Stimulated activated CD4-positive, alpha-beta T cell treated with anti-CD3 and anti-CD28 coated beads, Interleukin-12 subunit alpha, Interleukin-12 subunit beta, amount 100 ng/mL, for 48 hours (primary cell): ENCODE measurements around the gene SAP30L.

Experiments
- DNase-seq, 3 donors: peaks; one replicate each; pipeline ENCODE4 v3.0.0-alpha.2; 2020; ENCODE audit warnings: low read depth in 2 of 3, low spot score in 1 of 3

Gene SAP30L

DNA sequence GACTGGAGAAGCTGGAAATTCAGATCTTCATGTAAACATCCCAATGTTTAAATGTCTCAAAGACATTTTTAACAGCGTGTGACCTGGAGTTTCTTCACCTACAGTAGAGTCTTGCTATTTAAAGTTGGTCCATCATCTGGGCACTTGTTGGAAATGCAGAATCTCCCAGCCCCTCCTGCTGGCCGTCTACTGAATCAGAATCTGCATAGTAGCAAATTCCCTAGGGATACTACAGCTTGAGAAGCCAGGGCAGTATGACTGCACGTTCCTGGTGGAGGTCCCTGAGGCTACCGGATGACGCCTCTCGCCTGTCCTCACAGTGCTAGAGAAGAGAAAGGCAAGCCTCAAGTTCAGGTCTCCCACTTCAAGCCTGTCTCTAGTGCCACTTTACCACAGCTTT is 15.7 kb downstream of the SAP30L start:
- DNase-seq, result no peak

DNA sequence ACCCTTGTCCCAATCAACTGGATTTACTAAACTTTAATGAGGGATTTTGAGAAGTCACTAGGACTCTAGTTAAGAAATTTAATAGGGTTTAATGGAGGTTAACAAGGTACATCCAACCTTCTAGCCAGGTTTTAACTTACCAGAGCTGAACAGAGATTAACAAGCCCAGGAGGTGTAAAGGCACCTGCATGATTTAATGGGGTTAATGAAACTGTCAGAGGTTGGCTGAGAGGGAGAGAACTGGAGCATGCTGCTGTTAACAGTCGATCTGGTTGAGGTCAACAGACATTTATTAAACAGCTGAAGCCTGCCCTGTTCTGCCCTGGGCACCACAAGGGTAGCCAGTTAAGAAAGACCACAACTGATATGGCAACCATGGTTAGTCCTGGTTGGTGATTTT is 18.6 kb downstream of the SAP30L start:
- no peak for DNase-seq

DNA sequence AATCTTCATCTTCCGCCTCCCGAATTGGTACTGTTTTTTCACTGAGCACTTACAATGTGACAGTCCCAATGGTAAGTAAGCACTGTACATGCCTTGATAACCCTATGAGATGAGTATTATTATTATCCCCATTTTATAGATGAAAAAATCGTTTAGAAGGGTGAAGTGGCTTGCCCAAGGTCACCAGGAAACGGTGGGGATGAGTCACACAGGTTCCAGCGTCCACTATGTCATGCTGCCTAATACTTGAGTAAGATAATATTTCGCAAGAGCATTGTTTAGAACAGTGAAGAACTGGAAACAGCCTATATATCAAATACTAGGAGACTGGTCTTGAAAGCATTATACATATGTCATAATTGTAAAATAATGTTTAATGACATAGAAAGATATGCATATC is 19.4 kb downstream of the SAP30L start:
- DNase-seq, result no peak

DNA sequence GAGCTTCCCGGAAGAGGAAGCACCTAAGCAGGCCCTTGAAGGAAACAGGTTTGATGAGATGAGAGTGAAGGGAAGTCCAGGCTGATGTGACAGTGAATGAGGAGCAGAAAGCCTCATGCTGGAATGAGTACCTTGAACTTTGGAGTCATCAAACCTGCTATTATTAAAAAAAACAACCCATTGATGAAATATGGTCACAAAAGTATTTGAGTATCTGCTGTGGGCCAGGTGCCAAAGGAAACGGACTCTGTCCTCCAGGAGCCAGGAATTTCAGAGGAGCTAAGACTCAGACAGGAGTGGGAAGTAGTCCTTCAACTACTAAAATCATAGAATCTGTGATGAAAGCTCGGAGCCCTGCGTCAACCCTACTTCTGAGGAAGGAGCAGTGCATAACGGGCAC is 20.4 kb downstream of the SAP30L start:
- DNase-seq, result no peak

GRCh38 chr5:154466671-154467070 is 20.9 kb downstream of the SAP30L start:
- DNase-seq, result no peak

DNA sequence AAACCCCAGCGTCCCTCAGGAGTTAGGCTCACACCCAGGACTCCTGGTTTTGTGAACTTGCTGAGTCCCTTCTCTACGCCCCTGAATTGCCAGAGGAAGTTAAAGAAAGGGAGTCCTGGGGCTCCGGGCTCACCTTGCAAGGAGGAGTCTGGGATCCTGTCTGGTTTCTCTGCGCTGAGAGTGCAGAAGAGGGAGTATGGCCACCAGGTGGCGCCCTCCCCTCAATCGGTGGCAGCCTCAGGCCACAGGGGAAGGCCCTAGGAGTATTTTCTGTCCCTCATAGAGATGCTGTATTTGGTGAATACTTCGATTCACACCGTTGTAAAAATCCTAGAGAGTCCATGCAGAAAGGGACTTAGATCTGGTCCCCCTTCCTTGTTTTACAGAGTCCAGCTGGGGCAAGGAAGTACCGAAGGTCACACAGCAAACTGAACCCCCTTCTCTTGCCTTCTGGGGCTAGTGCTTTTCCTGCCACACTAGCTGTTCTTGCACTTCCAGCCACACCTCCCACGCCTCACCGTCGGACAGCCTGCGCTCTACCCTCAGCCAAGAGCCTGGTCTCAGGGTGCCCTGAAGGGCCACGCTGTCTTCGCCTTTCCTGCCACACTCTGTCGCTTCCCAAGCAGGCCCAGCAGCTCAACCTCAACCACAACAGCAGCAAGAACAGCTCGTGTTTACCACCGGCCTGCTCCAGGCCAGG is 22.0 kb downstream of the SAP30L start:
- peak; percentile 62 to 84 (median 70) for DNase-seq

DNA sequence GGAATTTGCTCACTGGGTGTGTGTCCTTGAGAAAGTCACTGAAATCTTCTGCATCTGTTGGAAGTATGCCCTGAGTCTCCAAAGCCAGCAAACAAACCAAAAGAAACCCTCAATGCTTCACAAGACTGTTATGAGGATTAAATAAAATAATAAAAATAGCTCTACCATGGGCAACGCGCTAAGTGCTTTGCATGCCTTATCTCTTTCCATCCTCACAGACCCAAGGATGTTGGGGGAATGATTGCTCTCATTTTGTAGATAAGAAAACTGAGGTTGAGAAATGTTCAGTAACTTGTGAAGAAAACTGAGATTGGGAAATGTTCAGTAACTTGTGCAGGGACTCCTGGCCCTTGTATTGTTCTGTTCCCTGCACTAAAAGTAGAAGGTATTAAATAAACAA is 24.3 kb downstream of the SAP30L start:
- DNase-seq, result no peak

DNA sequence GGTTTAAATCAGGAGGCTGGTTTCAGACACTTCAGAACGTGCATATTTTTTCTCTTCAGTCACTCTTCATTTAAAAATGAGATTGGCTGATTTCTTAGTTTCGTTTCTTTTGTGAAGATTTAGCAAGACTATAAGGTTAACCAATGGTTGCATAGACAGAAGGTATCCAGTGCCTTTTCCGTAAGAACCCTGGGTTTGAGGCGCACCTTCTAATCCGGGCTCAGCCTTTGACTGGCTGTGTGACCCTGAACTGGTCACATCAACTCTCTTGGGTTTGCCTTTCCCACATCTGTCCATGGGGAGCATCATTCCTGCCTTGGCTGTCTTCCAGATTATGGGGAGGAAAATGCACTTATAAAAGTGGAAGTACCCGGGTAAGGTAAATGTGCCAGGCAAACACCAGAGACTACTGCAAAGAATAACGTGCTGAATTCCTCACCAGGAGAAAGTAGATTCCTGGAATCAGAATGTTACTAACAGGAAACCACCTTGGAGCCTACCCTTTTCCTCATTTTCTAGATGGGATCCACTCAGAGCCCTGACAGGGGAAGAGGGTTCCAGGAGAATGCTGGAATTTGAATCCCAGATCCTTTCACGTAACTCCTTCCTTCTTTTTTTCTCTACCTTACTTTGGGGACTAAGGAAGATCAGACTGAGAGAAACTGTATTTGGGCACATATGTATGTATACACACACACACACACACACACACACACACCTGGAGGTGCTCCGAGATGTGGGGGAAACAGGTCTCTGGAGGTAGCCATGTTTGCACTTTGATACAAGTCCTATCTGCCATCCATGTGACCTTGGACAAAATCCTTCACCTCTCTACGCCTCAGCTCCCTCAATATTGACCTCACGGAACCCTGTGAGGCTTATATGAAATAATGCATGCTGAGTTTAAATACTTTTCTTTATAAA is 25.4 kb downstream of the SAP30L start:
- DNase-seq, result no peak

DNA sequence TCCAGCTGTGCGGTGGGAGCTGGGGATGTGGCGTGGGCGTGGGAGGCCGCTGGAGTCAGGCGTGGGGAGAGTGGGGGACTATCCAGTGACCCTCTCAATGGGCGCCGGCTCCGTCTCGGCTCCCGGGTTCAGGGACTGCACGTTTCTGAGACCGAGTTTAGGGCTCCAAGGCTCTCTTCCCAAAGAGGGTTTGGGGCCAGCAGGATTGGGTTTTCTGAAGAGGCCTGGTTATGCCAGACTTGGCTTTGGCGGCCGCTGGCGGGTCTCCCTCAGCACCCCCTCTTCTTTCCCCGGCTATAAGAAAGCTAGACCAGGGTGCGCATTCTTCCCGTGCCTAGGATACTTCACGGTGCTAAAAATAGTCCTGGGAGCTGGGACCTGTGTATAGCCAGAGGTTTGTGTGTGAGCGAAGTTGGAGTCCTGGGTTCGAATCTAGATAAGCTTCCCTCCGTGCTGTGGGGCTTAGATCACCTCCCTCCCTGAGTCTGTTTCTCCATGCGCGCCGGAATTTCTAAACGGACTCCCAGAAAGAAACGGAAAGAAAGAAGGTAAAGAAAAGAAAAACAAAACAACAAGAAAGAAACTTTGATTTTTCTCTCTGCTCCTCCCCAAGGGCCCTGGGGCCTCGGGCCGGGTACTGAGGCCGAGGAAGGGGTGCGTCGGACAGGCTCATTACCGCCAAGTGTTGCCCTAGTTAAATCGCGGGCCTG is 27.2 kb downstream of the SAP30L start:
- DNase-seq, result no peak

DNA sequence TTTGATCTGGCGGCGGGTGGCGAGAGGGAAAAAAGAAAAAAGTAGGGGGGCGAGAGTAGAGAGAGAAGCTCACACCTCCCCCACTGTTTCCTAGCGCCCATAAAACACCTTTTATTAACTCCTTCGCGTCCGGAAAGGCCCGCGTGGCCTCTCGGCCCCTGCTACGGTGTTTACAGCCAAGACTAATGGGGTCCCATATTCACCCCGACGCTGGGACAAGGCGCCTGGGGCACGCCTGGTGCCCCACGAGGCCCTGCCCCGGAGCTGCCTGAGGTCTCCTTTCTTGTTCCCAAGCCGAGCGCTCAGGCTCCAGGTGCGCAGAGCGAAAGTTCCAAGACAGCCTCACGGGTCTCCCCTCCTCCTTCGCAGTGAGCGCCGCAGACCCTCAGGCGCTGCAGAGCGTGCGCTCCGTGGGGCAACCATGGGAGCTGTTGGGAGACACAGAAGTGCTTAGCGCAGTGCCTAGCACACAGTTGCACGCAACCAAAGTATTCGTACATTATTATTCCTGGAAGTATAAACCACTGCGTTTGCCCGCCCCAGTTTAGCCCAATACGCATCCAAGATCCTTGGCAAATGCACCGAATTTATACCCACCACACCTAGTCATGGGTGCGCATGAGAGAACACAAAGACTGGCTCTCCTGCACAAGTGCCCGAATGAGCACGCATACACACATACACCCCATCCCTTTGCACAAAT is 27.9 kb downstream of the SAP30L start:
- DNase-seq, result no peak

DNA sequence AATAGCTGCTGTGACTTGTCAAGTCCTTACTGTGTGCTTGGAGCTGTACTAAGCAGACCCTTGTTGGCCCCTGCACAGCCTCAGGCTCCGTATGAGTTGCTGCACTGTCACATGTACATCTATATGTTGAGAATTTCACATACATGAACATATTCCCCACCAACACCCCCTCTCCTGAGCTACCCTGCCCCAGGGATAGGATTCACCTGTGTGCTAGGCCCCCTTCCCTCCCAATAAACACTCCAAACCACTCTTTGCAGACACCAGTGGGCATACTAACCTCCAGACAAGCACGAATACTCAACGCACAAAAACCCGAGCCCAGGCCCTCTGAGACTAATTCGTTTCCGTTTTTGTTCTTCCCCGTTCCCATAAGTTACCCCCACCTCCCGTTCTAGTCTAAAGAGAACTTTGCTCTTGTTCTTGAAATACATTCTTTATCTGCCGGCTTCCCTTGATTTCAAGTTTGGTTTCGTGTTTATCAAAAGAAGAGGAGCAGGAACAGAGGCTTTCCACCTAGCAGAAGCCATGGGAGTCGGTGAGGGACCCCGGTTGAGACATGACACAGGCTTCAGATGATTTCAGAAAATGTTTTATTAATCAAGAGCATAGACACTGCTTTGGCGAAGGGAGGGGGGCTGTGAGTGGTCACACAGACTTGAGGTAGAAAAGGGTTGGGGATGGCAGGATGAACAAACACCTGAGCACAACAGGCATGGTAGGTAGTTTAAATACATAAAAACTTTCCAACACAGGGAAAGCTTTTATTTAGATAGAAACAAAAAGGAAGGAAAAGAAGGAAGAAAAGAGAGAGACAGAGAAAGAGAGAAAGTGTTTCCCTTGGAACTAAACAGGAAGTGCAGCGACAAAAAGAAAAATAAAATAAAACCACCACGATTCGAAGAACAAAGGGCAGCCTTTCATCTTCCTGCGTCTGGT is 28.9 kb downstream of the SAP30L start:
- DNase-seq, result no peak

DNA sequence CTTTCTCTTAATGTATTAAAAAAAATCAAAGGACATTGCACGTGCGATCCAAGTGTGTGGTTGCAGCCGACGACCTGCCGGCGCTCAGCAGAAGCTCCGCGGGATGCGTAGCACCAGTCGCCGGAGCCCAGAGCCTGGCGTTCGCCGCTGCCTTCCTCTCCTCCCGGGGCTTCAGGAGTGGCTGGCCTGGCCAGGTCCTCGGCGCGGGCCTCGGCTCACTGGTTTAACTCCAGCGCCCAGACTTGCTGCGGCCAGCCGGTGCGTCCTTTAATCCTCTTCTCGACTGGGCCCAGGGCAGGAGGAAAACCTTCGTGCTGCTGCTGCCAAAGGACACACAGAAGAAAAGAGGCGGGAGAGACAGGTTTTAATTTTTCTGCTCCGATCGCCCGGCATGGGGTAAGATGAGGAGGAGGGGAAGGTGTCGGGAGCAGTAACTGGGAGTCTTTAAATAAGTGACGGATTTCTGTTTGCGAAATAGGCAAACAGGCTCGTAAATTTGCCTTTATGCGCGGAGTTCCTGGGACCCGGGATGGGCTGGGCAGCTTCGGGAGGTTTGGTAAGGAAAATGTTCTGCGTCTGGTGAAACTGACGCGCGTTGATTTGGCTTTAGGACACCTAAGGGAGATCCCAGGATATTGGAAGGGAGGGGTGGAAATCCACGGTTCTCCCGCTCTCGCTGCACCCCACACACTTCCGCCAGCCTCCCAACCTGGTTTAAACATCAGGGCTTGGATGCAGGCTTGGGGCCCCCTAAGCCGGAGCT is 30.0 kb downstream of the SAP30L start:
- no peak for DNase-seq

DNA sequence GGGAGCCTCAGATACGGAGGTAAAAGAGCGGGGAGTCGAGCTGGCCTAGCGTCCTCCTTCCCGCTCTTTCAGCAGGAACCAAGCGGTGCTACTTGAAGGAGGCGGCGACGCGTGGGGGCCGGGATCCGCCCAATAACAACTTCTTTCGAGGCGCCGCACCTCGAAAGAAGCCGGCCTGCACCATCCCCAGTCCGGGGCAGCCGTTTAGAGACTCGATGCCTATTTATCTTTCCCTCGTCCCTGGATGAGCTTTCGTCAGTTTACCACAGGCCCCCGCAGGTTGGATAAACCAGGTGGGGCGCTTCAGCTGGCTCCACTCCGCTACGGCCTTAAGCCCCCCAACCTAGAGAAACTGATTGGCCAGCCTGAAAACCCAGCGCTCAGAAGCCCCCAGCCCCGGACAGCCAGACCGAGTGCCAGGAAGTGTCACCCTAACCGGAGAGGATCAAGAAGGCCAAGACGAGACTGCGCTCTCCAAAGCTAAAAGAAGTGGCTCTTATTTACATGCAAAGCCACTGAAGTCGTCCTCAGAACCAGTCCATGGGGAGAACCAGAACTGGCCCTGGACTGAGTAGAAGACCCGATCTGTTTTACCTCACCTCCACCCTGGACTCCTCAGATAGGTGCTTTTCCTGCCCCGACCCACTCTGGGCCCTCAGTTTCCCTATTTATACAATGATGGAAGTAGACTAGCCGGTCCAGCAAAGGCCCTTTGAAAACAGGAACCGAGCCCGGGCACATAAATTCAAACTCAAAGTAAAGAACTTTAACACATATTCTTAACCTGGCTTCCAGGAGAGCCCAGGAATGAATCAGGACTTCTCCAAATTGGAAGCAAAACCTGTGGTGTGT is 30.8 kb downstream of the SAP30L start:
- no peak for DNase-seq

GRCh38 chr5:154477382-154478223 is 31.8 kb downstream of the SAP30L start:
- DNase-seq, result no peak

GRCh38 chr5:154478224-154478565 is 32.4 kb downstream of the SAP30L start, which contains the start of gene HAND1:
HAND1 (minus strand) TSS chr5:154478227; CDS start chr5:154478008, 219 bp downstream.
- no peak for DNase-seq

- DNase-seq, result no peak
Measured at GRCh38 chr5:154478752-154479159, 33.0 kb downstream of the SAP30L start.

GRCh38 chr5:154479160-154479943 is 33.6 kb downstream of the SAP30L start:
- no peak for DNase-seq
